Measurements from ENCODE around the gene GID8.

GID8 gene

GRCh38 chr20:62982124-62983075 lies 44.5 kb downstream of the GID8 start:
- CTCF ChIA-PET, result interaction anchor here (0.6 to 3.7 kb wide), 3 partner anchors 10 to 20 kb away, joined by 3 to 16 read pairs (median 5); no protein-coding TSS in a partner anchor
- no peak overlapping the region for H3K4me3 ChIP-seq (ENCODE audit: low read depth, low read length)
- DNase-seq (ENCODE audit: low read depth, low spot score), result no peak
- POLR2A ChIA-PET, result no interaction called here
- TF ChIP-seq CTCF (IDR thresholded peaks at IDR 0.05; ENCODE audit: insufficient read depth, low read length, missing control alignments), result no peak

- DNase-seq (ENCODE audit: low read depth, low spot score), result no peak
- POLR2A ChIA-PET, result no interaction called here
- TF ChIP-seq CTCF (IDR thresholded peaks at IDR 0.05; ENCODE audit: insufficient read depth, low read length, missing control alignments), result no peak
- H3K4me3 ChIP-seq (ENCODE audit: low read depth, low read length), result no peak overlapping the region
- CTCF ChIA-PET, result interaction anchor here (1.4 kb wide), 1 partner anchor 19 kb away, joined by 5 read pairs; no protein-coding TSS in a partner anchor
Measured at GRCh38 chr20:62983210-62983609, 45.3 kb downstream of the GID8 start.

DNA sequence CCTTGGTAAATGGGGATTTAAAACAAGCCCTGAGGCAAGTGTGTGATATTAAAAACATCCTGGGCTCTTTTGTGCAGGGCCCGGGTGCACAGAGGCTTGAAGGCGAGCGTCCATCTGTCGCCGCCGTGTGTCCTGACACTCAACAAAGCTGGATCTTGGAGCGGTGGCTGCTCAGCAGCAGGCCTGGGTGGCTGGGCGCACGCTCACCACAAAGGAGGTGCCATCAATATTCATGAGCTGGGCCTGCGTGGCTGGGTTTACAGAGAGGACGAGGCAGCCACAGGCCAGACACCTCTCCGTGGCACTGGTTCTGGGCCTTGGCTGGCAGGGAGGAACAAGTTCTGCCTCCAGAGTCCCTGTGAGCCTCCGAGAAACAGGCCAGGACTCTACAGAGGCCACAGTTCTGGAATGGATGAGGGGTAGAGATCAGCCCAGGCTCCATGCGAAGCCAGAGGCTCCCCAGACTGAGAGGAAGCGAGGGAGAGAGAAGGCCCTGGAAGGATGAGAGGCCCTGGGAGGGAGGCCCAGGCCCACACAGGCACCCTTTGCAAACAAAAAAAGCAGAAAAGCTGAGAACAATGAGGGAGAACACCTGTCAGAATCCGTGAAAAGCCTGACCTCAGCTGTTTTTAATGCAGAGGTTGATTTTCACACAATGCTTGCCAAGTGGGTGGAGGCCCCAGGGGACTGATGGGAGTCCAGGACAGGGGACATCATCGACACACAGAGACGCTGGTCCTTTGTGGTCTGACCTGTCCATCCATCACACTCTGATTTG lies 46.9 kb downstream of the GID8 start:
- POLR2A ChIA-PET, result no interaction called here
- no peak for TF ChIP-seq CTCF (IDR thresholded peaks at IDR 0.05; ENCODE audit: insufficient read depth, low read length, missing control alignments)
- DNase-seq (ENCODE audit: low read depth, low spot score), result no peak
- no peak overlapping the region for H3K4me3 ChIP-seq (ENCODE audit: low read depth, low read length)
- CTCF ChIA-PET, result interaction anchor here (1.3 kb wide), 1 partner anchor 14 kb away, joined by 3 read pairs; no protein-coding TSS in a partner anchor

GRCh38 chr20:62985444-62985778 lies 47.5 kb downstream of the GID8 start:
- ChIA-PET POLR2A (no interaction called here), CTCF (interaction anchor here (1.3 kb wide), 1 partner anchor 14 kb away, joined by 3 read pairs; no protein-coding TSS in a partner anchor)
- TF ChIP-seq CTCF (IDR thresholded peaks at IDR 0.05; ENCODE audit: insufficient read depth, low read length, missing control alignments), result no peak
- no peak overlapping the region for H3K4me3 ChIP-seq (ENCODE audit: low read depth, low read length)
- no peak for DNase-seq (ENCODE audit: low read depth, low spot score)

GRCh38 chr20:62986257-62986800 lies 48.4 kb downstream of the GID8 start:
- CTCF ChIA-PET, result no interaction called here
- no peak for TF ChIP-seq CTCF (IDR thresholded peaks at IDR 0.05; ENCODE audit: insufficient read depth, low read length, missing control alignments)
- no peak for DNase-seq (ENCODE audit: low read depth, low spot score)
- POLR2A ChIA-PET, result no interaction called here
- no peak overlapping the region for H3K4me3 ChIP-seq (ENCODE audit: low read depth, low read length)

DNA sequence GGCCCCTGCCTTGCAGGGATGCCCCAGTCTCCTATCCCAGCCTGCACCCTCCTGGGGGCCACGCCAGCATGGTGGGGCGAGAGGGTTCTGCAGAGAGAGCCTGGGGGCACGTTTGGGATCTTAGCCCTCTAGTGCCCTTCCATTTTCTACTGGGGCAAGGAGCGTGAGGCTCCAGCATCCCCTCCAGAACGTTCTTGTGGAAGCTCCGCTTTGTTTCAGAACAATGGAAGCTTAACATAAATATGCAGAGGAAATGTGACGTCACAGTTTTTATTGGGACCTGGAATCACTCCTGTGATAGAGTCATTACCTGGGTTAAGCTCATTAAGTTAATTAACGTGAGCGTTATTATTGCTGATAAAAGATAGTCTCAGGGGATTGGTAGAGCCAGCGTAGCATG lies 49.2 kb downstream of the GID8 start:
- CTCF ChIA-PET, result interaction anchor here (1.0 to 2.7 kb wide), 2 partner anchors 14 to 22 kb away, joined by 8 read pairs; no protein-coding TSS in a partner anchor
- no peak overlapping the region for H3K4me3 ChIP-seq (ENCODE audit: low read depth, low read length)
- no peak for DNase-seq (ENCODE audit: low read depth, low spot score)
- POLR2A ChIA-PET, result no interaction called here
- no peak for TF ChIP-seq CTCF (IDR thresholded peaks at IDR 0.05; ENCODE audit: insufficient read depth, low read length, missing control alignments)
